Measurements from ENCODE around the gene NKX2-4.
"Not testable (repeated sequence)": the region's sequence is repeated elsewhere in the genome, so short reads cannot be mapped to it uniquely, and the experiment has no call there.

Gene NKX2-4

GRCh38 chr20:21372016-21372415 is 25.3 kb downstream of the NKX2-4 start:
- H3K27ac ChIP-seq: no peak overlapping the region
- peaks cover 76 to 96% (median 87%) of the 10 kb centered on the region in 11 experiments for H3K36me3 ChIP-seq
- H3K4me3 ChIP-seq: no peak overlapping the region
- H3K27me3 ChIP-seq: no peaks in the 10 kb centered on the region
- TF ChIP-seq Cebpa-rat (IDR thresholded peaks at IDR 0.05): no peak
- peaks cover 0 to 11% (median 0%) of the 10 kb centered on the region in 10 experiments; a peak in 3 of 20 replicates for H3K4me1 ChIP-seq
- H3K9ac ChIP-seq: no peak overlapping the region
- H3K4me2 ChIP-seq: no peak overlapping the region
- peaks cover 19 to 99% (median 70%) of the 10 kb centered on the region in 11 experiments; a peak in 21 of 22 replicates for H4K20me1 ChIP-seq
- no peaks in the 10 kb centered on the region for H3K9me3 ChIP-seq (replicated peaks in 1 of 11)

GRCh38 chr20:21371193-21371592 is 26.1 kb downstream of the NKX2-4 start:
- no peak overlapping the region for H3K9ac ChIP-seq
- no peaks in the 10 kb centered on the region for H3K9me3 ChIP-seq (replicated peaks in 1 of 11)
- H4K20me1 ChIP-seq: peaks cover 19 to 95% (median 62%) of the 10 kb centered on the region in 11 experiments; a peak in 20 of 22 replicates
- no peak overlapping the region for H3K27ac ChIP-seq
- H3K4me2 ChIP-seq: no peak overlapping the region
- no peaks in the 10 kb centered on the region for H3K27me3 ChIP-seq
- TF ChIP-seq Cebpa-rat (IDR thresholded peaks at IDR 0.05): no peak
- peaks cover 0 to 11% (median 0%) of the 10 kb centered on the region in 10 experiments; a peak in 3 of 20 replicates for H3K4me1 ChIP-seq
- peaks cover 76 to 96% (median 87%) of the 10 kb centered on the region in 11 experiments for H3K36me3 ChIP-seq
- no peak overlapping the region for H3K4me3 ChIP-seq

- H3K9ac ChIP-seq: no peak overlapping the region
- no peak for TF ChIP-seq Cebpa-rat (IDR thresholded peaks at IDR 0.05)
- no peaks in the 10 kb centered on the region for H3K9me3 ChIP-seq (replicated peaks in 1 of 11)
- H3K36me3 ChIP-seq: peaks cover 91 to 96% (median 93%) of the 10 kb centered on the region in 11 experiments
- H4K20me1 ChIP-seq: peaks cover 18 to 77% (median 48%) of the 10 kb centered on the region in 11 experiments; a peak in 20 of 22 replicates
- H3K27ac ChIP-seq: no peak overlapping the region
- H3K4me3 ChIP-seq: no peak overlapping the region
- peaks cover 0 to 11% (median 0%) of the 10 kb centered on the region in 10 experiments; a peak in 3 of 20 replicates for H3K4me1 ChIP-seq
- H3K4me2 ChIP-seq: no peak overlapping the region
- H3K27me3 ChIP-seq: no peaks in the 10 kb centered on the region
These were observed 28.5 kb downstream of the NKX2-4 start for GRCh38 chr20:21368791-21369190.

GRCh38 chr20:21366273-21366672 is 31.1 kb downstream of the NKX2-4 start:
- not testable (repeated sequence) for H3K9ac ChIP-seq; H3K27ac ChIP-seq; H3K9me3 ChIP-seq (replicated peaks in 1 of 11); H3K27me3 ChIP-seq; H3K4me2 ChIP-seq; H3K4me3 ChIP-seq
- peaks cover 3 to 15% (median 9%) of the 10 kb centered on the region in 10 experiments; a peak in 18 of 20 replicates for H3K4me1 ChIP-seq
- H4K20me1 ChIP-seq: peaks cover 9 to 77% (median 29%) of the 10 kb centered on the region in 11 experiments; a peak in 19 of 22 replicates
- peaks cover 87 to 96% (median 92%) of the 10 kb centered on the region in 11 experiments for H3K36me3 ChIP-seq
- peak in 1 of 11 experiments; percentile 25; a peak in 1 of 22 replicates for TF ChIP-seq Cebpa-rat (IDR thresholded peaks at IDR 0.05)

- Histone ChIP-seq H3K27ac (no peak overlapping the region), H3K4me3 (no peak overlapping the region), H3K4me1 (peaks cover 4 to 20% (median 12%) of the 10 kb centered on the region in 10 experiments; a peak in 17 of 20 replicates), H3K27me3 (no peaks in the 10 kb centered on the region), H3K36me3 (peaks cover 82 to 96% (median 88%) of the 10 kb centered on the region in 11 experiments), H3K9me3 (replicated peaks in 1 of 11) (no peaks in the 10 kb centered on the region), H3K9ac (no peak overlapping the region), H4K20me1 (peaks cover 8 to 77% (median 27%) of the 10 kb centered on the region in 11 experiments; a peak in 17 of 22 replicates), H3K4me2 (no peak overlapping the region)
- TF ChIP-seq Cebpa-rat (IDR thresholded peaks at IDR 0.05): no peak
These were observed 31.6 kb downstream of the NKX2-4 start for GRCh38 chr20:21365771-21366170.

- Histone ChIP-seq H3K9ac (no peak overlapping the region; a peak in 1 of 22 replicates), H3K36me3 (peaks cover 77 to 96% (median 86%) of the 10 kb centered on the region in 11 experiments), H3K4me2 (no peak overlapping the region), H3K27ac (no peak overlapping the region), H3K4me1 (peaks cover 0 to 34% (median 19%) of the 10 kb centered on the region in 10 experiments; a peak in 15 of 20 replicates), H3K4me3 (no peak overlapping the region), H4K20me1 (peaks cover 3 to 73% (median 22%) of the 10 kb centered on the region in 11 experiments; a peak in 16 of 22 replicates), H3K27me3 (no peaks in the 10 kb centered on the region), H3K9me3 (replicated peaks in 1 of 11) (no peaks in the 10 kb centered on the region)
- no peak for TF ChIP-seq Cebpa-rat (IDR thresholded peaks at IDR 0.05)
These were observed 32.9 kb downstream of the NKX2-4 start for GRCh38 chr20:21364413-21364812.

GRCh38 chr20:21361266-21361665 is 36.1 kb downstream of the NKX2-4 start:
- peaks cover 77 to 96% (median 85%) of the 10 kb centered on the region in 11 experiments for H3K36me3 ChIP-seq

GRCh38 chr20:21360705-21361104 is 36.6 kb downstream of the NKX2-4 start:
- peaks cover 80 to 99% (median 89%) of the 10 kb centered on the region in 11 experiments for H3K36me3 ChIP-seq
- H3K27me3 ChIP-seq: no peaks in the 10 kb centered on the region
- no peak for TF ChIP-seq Cebpa-rat (IDR thresholded peaks at IDR 0.05)
- H3K4me1 ChIP-seq: peaks cover 0 to 39% (median 19%) of the 10 kb centered on the region in 10 experiments; a peak in 15 of 20 replicates
- H3K27ac ChIP-seq: peak overlapping the region in 10 of 11 experiments; percentile 17 to 51 (median 40); a peak in 14 of 22 replicates
- no peak overlapping the region for H3K9ac ChIP-seq
- H3K9me3 ChIP-seq (replicated peaks in 1 of 11): no peaks in the 10 kb centered on the region
- peak overlapping the region in 7 of 11 experiments; percentile 6 to 65 (median 39); a peak in 12 of 22 replicates for H3K4me2 ChIP-seq
- H3K4me3 ChIP-seq: no peak overlapping the region
- H4K20me1 ChIP-seq: peaks cover 0 to 59% (median 17%) of the 10 kb centered on the region in 11 experiments; a peak in 13 of 22 replicates

More at GRCh38 chr20:21361266-21361665, 36.1 kb downstream of the NKX2-4 start:
- peaks cover 0 to 54% (median 17%) of the 10 kb centered on the region in 11 experiments; a peak in 13 of 22 replicates for H4K20me1 ChIP-seq
- peak overlapping the region in 10 of 11 experiments; percentile 17 to 51 (median 40); a peak in 15 of 22 replicates for H3K27ac ChIP-seq
- H3K4me3 ChIP-seq: no peak overlapping the region
- no peaks in the 10 kb centered on the region for H3K9me3 ChIP-seq (replicated peaks in 1 of 11)
- 0 out of 22 replicates have a peak overlapping the region, but pooled peaks of 1 of the 11 experiments have one; percentile 2 for H3K9ac ChIP-seq
- no peaks in the 10 kb centered on the region for H3K27me3 ChIP-seq
- H3K4me1 ChIP-seq: peaks cover 0 to 39% (median 19%) of the 10 kb centered on the region in 10 experiments; a peak in 15 of 20 replicates
- peak in 1 of 11 experiments; percentile 28; a peak in 1 of 22 replicates for TF ChIP-seq Cebpa-rat (IDR thresholded peaks at IDR 0.05)
- peak overlapping the region in 9 of 11 experiments; percentile 1 to 65 (median 33); a peak in 14 of 22 replicates for H3K4me2 ChIP-seq

- no peak overlapping the region for H3K4me2 ChIP-seq
- TF ChIP-seq Cebpa-rat (IDR thresholded peaks at IDR 0.05): no peak
- no peak overlapping the region for H3K9ac ChIP-seq
- H4K20me1 ChIP-seq: peaks cover 4 to 54% (median 18%) of the 10 kb centered on the region in 11 experiments; a peak in 14 of 22 replicates
- peaks cover 82 to 100% (median 89%) of the 10 kb centered on the region in 11 experiments for H3K36me3 ChIP-seq
- peaks cover 0 to 39% (median 19%) of the 10 kb centered on the region in 10 experiments; a peak in 15 of 20 replicates for H3K4me1 ChIP-seq
- H3K27me3 ChIP-seq: no peaks in the 10 kb centered on the region
- H3K4me3 ChIP-seq: no peak overlapping the region
- H3K9me3 ChIP-seq (replicated peaks in 1 of 11): no peaks in the 10 kb centered on the region
- H3K27ac ChIP-seq: no peak overlapping the region
These were observed 38.6 kb downstream of the NKX2-4 start for GRCh38 chr20:21358737-21359136.
